Activated T-cell treated with anti-CD3 and anti-CD28 coated beads for 1 hour (primary cell): ENCODE results near the gene CCNL1.
"Not testable (repeated sequence)": the region's sequence is repeated elsewhere in the genome, so short reads cannot be mapped to it uniquely, and the experiment has no call there.

Experiments used
- DNase-seq: peaks from one replicate; pipeline ENCODE4 v3.0.0-alpha.2; 2020; ENCODE audit warnings: low read depth

The CCNL1 gene

DNA sequence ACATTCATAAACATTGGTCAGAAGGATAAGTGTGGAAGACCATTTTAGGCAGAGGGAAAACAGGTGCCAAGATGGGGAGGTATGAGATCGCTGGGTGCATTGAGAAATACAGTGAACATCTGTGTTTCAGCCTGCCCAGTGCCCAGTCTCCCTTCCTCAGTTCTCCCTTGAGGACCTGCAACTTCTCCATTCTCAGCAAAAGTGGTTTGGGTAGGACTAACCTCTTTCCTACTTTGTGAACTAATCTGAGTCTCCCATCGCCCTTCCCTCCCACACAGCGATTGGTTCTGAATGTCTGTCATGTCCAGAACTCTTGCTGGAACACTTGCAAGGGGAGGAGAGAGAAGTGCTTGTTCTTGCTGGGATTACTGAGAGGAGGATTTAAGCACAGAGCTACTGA is 10.9 kb upstream of the CCNL1 start:
- DNase-seq, result no peak

DNA sequence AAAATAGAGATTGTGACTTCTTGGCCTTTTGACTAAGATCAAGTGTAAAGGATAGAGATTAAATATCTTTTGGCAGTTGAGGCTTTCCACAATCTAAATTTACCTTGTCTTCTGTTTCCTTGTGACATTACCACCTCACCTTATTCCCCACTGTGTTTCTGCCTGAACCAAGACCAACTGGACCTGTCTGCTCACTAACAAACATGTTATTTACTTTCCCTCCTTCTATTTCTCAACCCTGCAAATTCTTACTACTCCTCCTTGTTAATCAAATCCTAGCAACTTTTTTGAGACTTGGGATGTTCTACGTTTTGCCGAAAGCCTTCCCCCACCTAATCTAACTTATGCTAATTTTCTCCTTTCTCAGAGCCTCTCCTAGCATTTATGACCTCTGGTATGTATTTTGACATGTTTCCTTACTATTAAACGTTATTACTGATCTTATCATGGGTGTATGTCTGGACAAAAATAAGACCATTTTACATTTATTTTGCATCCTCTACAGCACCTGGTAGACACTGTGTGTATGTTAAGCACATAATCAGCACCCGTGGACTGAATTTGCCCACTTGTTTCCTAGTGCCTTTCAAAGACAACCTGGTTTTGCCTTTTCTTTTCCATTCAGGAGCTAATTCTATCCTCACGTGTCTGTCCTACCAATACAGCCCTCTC is 7.6 kb upstream of the CCNL1 start:
- DNase-seq, result no peak

DNA sequence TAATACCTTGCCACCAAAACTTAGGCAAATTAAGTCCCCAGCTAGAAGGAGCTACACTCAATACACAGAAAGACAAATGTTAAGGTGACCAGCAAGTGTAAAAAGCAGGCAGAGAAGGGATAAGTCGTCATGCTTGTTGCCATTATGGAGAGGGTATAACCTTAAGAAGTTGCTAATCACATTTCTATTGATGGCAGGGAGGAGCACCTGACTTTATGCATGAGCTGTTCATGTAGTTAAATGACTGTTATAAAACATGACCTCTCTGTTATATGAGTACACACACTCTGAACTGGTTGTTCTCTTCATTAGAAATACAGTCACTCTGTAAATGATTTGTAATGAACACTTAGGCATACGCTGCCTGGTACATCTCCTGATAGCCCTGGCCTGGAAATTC is 6.6 kb upstream of the CCNL1 start:
- DNase-seq, result no peak

DNA sequence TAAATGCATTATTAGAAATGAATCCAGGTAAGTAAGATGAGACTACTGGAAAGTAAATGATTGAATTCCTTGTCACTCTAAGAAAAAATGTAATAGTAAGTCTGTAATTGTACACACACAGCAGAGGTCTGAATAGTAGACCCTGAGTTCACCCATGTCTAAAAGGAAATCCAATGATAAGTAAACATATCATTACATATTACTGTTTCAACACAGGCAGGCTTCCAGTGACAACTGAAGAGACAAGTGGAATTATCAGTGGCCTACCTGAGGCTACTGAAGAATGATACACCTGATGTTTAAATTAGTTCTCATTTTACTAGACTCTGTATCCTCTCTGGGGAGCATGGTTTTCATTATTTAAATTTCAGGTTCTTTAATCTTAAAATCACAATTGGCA is 6.2 kb upstream of the CCNL1 start:
- no peak for DNase-seq

DNA sequence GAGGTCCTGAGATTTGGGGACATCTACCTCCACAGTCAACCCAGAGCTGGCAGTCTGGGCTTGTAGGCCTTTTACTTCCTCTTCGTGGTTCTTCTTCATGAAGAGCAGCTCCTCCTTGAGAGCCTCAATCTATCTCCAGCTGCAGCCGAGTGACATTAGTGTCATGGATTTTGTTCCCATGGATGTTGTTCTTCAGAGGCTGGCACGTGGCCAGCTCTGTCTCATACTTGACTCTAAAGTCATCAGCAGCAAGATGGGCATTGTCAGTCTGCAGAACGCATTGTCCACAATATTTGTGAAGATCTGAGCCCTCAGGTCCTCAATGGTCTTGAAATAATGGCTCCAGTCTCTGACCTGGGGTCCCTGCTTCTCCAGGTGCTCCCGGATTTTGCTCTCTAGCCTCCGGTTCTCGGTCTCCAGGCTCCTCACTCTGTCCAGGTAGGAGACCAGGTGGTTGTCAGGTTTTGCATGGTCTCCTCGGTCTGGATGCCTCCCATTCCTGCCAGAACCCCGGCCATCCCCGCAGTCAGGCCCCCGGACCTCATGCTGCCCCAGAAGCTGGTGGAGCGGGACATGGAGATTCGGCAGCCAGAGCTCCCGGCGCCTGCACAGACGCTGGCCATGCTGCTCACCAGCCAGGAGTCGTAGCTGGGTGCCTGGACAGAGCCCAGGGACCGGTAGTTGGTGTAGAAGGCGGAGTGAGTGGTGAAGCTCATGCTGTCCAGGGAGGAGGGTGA is 3.4 kb upstream of the CCNL1 start:
- no peak for DNase-seq

DNA sequence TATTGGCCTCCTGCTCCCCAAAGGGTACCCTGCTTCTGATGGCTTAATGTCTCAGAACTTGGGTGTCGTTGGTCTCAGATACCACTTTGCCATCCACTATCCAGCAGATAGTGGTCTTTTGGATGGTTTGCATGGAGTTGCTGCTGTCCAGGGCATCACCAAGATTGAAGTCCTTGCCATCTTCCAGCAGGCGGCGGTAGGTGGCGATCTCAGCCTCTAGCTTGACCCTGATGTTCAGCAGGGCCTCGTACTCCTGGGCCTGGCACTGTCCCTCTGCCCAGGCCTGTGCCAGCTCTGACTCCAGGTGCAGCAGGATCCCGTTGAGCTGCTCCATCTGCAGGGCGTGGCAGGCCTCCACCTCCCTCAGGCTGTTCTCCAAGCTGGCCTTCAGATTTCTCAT is 2.7 kb upstream of the CCNL1 start:
- not testable (repeated sequence) for DNase-seq

DNA sequence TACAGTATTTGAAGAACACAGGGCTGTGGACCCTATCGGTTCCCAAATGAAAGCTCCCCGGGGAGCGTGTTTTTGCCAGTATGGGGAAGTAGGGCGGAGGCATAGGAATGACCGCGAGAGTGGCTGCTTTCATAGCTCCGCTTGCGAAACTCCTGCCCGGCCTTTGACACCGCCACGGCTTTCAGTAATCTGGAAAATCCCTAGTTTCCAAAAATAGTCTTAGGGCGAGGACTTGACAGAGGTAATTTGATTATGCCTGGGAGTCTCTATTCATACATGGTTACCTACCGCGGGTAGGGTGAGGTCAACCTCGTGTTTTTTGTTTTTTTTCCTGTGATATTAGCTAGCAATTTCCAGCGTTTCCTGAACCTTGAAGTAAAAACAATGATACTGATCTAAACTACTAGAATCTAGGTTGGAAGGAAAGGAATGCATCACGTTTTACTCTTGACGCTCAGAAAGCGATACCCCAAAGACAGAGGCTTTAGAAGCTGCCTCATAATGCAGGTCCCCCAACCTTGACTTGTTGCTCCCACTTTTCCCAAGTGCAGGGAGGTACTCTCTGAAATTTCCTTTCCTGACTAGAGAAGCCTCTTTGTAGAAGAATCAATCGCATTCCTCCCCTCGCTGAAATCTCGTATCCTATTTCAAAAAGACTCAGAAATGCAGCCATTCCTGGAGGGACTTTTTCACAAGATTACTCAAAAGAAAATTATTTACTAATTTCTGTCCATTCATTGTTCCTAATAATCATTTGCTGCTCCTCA is 894 bp upstream of the CCNL1 start:
- peak; percentile 33 for DNase-seq

DNA sequence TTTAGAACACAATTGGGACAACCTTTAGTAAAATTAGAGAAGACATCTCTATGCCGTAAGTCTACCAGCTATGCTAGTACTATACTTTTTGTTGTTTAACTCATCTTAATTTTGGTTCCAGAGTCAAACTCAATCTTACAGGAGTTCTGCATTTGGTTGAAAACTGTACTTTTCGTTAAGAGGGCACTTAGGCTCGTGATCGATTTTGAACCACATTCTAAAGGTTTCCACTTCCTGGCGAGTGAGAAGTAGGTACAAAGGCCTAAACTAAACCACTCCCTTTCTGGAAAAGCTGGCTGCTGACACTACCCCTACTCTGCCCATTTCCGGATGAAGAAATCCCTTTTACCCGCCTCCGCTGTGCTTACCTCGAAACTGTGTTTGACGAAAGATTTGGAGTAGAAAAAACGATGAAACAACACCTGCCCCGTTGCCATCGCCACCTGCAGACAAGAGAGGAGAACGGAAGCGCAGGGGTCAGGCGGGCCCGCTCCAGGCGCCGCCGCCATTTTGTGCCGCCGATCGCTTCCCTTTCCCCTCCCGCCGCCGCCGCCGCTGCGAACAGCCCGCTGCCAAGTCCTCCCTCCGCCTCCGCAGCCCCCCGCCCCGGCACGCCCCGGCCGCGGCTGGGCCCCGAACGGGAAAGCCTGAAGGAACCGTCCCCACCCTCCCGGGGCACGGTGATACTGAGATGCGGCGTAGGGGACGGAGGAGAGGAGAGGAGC is 748 bp downstream of the CCNL1 start:
- DNase-seq, result peak; percentile 62

DNA sequence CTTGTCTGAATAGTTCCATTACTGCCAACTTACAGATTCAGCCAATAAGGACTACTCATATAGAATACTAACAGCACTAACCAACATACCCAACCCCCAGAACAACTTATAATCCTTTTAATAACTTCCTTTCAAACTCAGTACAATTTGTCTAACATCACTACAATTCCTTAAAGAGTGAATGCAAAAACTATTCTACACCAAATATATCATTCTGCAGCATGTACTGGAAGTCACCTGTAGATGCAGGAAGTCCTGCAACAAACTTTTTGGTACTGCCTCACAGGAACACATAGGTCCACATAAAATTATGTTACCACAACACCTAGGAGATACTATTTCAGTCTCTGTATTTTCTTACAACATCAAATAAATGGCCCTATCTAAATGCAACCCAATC is 2.1 kb downstream of the CCNL1 start:
- no peak for DNase-seq

DNA sequence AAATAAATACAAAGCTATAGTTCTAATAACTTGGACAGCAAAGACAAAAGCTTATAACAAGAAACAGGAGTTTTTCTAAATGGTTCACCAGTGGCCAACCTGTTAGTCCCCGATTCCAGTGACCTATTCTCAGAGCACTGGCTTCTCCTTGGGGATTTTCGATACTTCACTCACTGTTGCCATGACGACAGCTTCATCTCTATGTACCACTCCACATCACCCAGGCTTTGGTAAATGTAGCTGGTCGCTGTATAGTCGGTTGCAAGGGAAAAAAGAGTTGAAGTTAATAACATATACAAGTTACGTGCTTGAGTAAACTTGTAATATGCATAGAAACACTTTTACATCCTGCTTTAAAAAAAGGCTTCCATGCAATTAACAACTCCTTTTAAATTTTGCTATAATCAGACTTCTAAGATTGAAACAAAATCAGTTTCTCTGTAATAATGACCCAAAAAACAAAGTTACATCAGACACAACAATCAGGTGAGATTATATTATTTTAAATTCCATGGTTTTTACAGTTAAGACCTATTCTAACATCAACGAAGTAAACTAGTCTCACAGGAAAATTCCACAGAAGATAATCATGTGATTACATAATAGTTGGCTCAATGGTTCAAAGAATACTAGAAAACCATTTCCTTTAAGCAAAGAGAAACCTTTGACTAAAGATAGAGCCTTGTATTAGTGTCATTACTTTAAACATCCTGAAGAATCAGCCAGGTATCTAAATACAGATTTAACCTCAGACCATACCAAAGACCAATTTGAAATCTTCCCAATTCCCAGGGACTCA is 2.9 kb downstream of the CCNL1 start:
- DNase-seq, result no peak

DNA sequence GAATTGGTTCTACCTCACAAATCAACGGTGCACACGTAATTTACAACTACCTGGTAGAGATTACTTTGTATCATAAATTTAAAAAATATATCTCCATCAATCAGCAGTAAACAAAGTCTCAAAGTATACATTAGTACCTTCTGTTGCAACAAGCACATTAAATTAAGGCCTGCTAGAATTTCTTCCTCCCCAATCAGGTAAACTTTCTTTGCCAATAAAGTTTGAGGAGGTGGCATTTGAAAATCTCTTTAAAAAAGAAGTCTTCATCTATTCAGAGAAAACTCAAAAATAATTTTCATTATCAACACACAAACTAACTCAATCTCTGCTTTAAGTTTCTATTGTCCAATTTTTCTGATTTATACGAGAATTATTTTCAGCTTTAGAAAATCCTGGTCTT is 4.4 kb downstream of the CCNL1 start:
- no peak for DNase-seq

DNA sequence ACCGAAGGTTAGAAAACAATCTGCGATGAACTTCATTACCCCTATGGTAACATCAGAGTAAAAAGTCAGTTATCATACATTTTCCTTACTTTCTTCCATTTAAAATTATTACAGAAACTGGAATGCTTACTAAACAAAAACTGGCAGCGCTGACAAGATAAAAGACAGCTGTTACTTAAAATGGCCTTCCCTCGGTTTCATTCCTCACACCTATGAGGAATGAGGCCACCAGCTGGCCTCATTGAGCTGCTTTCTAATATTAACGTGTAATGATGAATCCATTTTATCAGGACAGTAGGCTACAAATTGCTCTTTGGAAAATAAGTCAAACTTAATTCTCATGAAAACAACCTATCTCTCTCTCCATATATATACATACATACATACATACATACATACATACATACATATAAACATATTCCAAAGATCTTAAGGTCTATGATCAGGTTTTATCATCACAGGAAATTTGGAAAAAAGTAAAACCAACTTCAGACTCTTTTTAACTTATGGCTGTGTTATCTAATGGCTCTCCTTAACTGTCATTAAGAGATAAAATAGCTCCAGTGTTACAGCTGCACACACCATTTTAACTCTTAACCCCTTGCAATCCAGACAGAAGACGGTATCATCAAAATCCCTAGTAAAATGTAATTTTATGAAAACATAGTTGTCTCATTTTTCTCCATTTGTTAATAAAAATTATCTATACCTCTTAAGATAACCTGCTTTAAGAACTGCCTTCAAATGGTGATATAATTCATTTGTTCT is 5.2 kb downstream of the CCNL1 start:
- DNase-seq, result no peak

DNA sequence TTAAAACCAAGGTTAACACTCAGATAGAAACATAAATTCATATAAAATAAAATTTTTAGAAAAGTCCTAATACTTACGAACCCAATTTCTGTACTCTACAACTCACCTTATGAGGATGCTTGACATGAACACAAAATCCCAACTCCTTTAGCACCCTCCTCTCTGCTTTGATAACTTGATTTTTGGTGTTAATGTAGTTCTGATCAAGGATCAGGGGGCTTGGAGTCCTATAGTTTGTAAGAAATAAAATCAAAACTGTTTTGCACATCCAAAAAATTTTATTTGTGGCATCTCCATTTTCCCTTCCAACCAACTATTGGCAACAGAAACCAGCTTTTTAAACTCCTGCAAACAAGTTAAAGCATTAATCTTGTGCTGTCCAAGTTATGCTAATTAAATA is 7.0 kb downstream of the CCNL1 start:
- DNase-seq, result no peak

DNA sequence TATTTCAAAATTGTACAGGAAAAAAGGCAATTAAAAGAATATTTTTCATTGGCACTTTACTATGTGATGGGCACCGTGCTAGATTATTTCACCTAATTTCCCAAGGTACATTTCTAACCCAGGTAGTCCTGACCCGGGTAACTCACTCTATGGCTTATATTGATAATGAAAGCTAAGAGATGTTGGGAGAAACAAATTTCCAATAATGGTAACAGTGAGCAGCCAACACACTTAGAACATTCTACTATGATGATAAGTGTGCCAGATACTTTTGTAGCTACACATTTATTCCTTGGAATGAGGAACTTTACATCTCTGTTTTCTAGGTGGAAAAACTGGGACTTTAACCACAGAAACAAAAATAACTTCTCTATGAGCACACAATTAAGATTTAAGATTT is 7.5 kb downstream of the CCNL1 start:
- no peak for DNase-seq

DNA sequence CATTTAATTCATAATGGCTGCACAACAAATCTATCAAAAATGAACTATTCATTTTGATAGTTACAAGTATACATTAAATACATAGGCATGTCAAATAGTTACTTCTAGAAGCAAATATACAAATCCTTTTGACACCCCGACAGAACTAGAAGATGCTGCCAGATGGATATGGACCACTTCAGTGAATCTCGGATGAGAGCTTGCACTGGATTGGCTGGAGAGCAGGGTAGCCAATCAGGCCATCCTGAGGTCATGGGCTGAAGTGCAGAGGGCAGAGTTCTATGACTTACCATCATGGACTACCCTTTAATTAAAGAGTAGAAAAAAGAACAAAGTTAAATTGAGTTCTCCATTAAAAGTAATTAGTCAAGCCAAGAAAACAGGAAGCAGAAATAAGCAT is 8.3 kb downstream of the CCNL1 start:
- DNase-seq, result no peak

DNA sequence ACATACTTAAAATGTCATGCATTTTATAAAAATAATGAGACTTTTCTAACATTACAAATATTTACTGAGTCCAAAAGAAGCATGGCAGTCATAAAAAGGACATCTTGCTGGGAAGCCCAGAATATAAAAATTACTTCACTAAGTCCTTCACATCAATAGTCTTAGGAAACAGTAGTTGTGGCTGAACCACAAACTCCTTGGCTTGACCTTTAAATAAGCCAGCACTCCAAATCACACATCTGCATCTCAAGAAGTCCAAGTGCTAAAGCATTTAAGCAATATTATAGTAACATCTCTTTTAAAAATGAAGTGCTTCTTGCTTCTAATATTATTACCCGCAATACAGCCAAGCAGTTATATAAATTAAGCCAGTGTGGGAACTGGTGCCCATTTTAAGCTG is 8.8 kb downstream of the CCNL1 start:
- no peak for DNase-seq

DNA sequence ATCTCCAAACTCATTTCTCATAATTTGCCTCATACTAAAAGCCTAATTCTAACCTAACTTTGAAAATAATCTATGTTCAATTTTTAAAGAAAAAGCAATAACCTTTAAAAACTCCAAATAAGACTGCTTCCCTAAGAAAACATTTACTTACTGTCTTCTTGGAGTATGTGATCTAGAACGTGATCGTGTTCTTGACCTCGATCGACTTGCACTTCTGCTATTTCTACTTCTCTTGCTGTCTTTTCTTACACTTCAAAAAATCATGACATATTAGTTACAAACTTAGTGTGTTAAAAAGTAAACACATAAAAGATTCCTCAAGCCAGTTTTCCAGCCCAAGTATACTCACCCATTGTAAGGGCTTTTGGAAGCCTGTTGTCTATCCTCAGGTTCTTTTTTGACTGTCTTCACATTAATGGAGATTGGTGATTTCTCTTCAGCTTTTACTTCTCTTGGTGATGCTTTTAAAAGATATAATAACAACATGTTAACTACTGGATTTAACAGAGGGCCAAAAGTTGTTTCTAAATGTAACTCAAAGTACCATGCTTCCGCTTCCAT is 10.7 kb downstream of the CCNL1 start:
- no peak for DNase-seq

DNA sequence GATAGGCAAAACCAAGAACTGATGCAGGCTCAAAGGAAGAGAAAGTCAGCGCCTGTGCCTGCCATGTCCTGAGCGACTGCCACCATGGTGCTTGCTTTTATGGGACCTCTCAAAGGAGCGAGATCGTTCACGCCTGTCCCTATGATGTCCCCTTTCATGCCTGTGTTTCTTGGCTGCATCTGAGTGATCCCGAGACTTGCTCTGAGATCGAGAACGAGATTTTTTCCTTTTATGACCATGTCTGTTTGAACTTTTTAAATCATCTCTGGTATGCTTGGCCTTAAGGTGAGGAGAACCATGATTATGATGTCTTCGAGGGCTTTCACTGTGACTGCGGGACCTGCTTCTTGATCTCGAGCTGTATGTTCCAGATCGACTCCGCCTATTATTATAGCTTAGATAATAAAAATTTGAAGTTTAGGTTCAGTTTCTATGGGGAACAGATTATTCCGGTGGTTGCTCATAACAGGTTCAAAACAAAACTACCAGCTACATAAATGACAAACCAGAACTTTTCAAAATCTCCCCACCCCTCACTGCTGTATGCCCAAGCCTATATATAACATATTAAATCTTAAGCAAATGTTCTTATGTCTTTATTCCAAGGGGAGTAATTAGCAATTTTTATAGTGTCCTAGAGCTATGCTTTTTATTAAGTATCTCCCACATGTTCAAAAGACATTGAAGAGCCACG is 11.6 kb downstream of the CCNL1 start:
- no peak for DNase-seq

DNA sequence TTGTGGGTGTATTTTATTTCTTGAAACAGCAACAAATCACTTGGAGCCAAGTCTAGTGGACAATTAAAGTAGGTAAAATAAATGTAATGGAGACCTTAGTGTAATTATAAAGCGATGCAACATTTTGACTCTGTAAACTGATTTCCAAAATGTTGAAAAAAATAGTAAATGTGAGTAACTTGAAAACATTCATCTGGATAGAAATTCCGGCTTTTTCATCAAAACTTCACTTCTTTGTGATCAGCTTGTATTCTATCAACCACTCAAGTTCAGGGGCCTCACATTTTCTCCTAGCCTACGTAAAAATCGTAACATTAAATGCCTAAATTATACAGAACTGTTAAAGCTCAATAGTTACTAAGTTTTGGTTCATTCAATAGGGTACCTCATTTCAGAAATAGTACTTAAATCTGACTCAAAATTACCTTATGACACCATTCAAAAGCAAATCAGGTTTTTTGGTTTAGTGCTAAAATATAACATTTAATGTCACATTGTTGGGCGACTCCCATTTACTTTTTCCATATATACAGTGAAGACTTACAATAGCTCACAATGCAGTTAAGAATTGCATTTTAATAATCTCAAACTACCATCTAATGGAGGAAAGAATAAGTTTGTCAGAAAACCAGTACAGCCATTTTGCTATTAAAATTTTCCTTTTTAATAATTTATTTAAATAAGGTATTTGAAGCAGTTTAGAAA is 12.7 kb downstream of the CCNL1 start:
- DNase-seq, result no peak
